GM20431 (cell line): ENCODE measurements around the gene ANKFN1.

Source experiments
- in situ Hi-C: fragments of 300-500 bp; cut with MseI, MboI; formaldehyde crosslinking; loops from one replicate; pipeline ENCODE4 v1.15.0; 2020; ENCODE audit warnings: low sequenced_read_pairs; ENCODE audit not compliant: unreplicated experiment

Gene ANKFN1

GRCh38 chr17:56416682-56417351, 263.5 kb downstream of the ANKFN1 start:
- in situ Hi-C loops, result no loop called here

GRCh38 chr17:56424005-56424404, 270.7 kb downstream of the ANKFN1 start:
- in situ Hi-C loops, result no loop called here

- in situ Hi-C loops, result no loop called here
Observed at GRCh38 chr17:56424543-56425044, 271.3 kb downstream of the ANKFN1 start.

- in situ Hi-C loops, result no loop called here
Observed at GRCh38 chr17:56425483-56425882, 272.2 kb downstream of the ANKFN1 start.

- in situ Hi-C loops, result no loop called here
Observed at GRCh38 chr17:56426901-56427300, 273.6 kb downstream of the ANKFN1 start.

GRCh38 chr17:56431736-56432135, 278.5 kb downstream of the ANKFN1 start:
- in situ Hi-C loops, result no loop called here

- in situ Hi-C loops, result no loop called here
Observed at GRCh38 chr17:56432443-56432842, 279.2 kb downstream of the ANKFN1 start.

GRCh38 chr17:56434610-56435009, 281.3 kb downstream of the ANKFN1 start:
- in situ Hi-C loops, result no loop called here

- in situ Hi-C loops, result no loop called here
Observed at GRCh38 chr17:56436142-56436541, 282.9 kb downstream of the ANKFN1 start.

- in situ Hi-C loops, result no loop called here
Observed at GRCh38 chr17:56440419-56440818, 287.1 kb downstream of the ANKFN1 start.

GRCh38 chr17:56441308-56441707, 288.0 kb downstream of the ANKFN1 start:
- in situ Hi-C loops, result no loop called here

GRCh38 chr17:56445692-56446411, 292.6 kb downstream of the ANKFN1 start:
- in situ Hi-C loops, result no loop called here

GRCh38 chr17:56447171-56447570, 293.9 kb downstream of the ANKFN1 start:
- in situ Hi-C loops, result no loop called here

GRCh38 chr17:56448371-56448770, 295.1 kb downstream of the ANKFN1 start:
- in situ Hi-C loops, result no loop called here

GRCh38 chr17:56449176-56449575, 295.9 kb downstream of the ANKFN1 start:
- in situ Hi-C loops, result no loop called here

- in situ Hi-C loops, result no loop called here
Observed at GRCh38 chr17:56451629-56452028, 298.4 kb downstream of the ANKFN1 start.

- in situ Hi-C loops, result no loop called here
Observed at GRCh38 chr17:56452461-56452860, 299.2 kb downstream of the ANKFN1 start.

GRCh38 chr17:56457501-56457900, 304.2 kb downstream of the ANKFN1 start:
- in situ Hi-C loops, result no loop called here

GRCh38 chr17:56465886-56466285, 312.6 kb downstream of the ANKFN1 start:
- in situ Hi-C loops, result no loop called here

- in situ Hi-C loops, result no loop called here
Observed at GRCh38 chr17:56468840-56469239, 315.6 kb downstream of the ANKFN1 start.

- in situ Hi-C loops, result no loop called here
Observed at GRCh38 chr17:56471696-56472095, 318.4 kb downstream of the ANKFN1 start.

- in situ Hi-C loops, result no loop called here
Observed at GRCh38 chr17:56475116-56475515, 321.8 kb downstream of the ANKFN1 start.
